Daoy (cell line): Measurements from ENCODE around the gene MEP1B. TPM values are rescaled to one million over a fixed set of nuclear protein-coding genes. Genes with fewer than 3 reads are reported as not detected.

Experiments used
- DNase-seq: peaks from one replicate; pipeline ENCODE4 v3.0.0-alpha.2; 2015; ENCODE audit warnings: low read depth
- total RNA-seq: library from RNA; depleted of rRNA; stranded (reverse); fragments of >200 nt; shearing (Covaris generic); gene quantifications from 2 replicates; pipeline ENCODE4 v1.2.3, GENCODE V29; 2014; rRNA removed

MEP1B gene
- total RNA-seq, 1 experiment from 2014 or later: not detected

DNA sequence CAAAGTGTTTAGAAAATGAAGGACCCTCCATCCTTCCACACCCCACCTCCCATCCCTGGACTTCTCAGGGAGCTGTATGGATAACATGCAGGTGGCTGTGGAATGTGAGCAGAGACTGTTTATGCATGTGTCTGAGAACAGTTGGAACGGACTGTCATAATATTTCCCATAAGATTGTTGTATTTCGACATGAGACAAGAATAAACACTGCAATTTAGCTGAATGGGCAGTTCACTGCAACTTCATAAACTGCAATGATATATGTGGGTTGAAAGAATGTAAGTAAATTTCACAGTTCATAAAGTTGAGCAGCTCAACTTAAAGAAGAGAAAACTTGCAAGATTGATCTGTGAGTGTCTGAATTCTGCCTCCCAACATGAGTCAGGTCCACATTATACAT is 74.6 kb downstream of the MEP1B start:
- no peak for DNase-seq

DNA sequence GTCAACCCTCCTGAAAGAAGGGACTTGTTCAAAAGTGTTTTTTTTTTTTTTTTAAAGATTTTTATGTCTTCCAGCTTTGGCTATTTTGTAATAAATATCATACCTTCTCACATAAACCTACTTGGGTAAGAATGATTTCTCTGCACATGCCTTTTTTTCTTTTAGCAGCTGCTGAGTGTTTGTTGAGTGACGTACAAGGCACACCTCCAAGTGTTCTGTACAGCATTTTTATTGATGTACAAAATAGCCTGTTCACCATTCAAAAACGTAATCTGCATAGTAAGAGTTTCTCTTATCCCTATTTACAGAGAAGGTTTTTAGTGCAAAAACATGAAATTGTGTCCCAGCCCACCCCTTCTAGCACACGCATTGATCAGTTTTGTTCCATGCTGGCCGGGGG is 77.6 kb downstream of the MEP1B start:
- no peak for DNase-seq

Other genes with a start within 250 kb of the MEP1B start
- gene TRAPPC8, start 246.9 kb upstream of the MEP1B start, total RNA-seq: 19.3 and 23.2 TPM in 2 replicates
- 0.18 and 0.57 TPM in 2 replicates for gene RNF125, start 171.2 kb upstream of the MEP1B start, total RNA-seq
- 29.2 and 35.7 TPM in 2 replicates for gene RNF138, start 98.2 kb upstream of the MEP1B start, total RNA-seq